Measurements from ENCODE around the gene PPP1R36.

DNA sequence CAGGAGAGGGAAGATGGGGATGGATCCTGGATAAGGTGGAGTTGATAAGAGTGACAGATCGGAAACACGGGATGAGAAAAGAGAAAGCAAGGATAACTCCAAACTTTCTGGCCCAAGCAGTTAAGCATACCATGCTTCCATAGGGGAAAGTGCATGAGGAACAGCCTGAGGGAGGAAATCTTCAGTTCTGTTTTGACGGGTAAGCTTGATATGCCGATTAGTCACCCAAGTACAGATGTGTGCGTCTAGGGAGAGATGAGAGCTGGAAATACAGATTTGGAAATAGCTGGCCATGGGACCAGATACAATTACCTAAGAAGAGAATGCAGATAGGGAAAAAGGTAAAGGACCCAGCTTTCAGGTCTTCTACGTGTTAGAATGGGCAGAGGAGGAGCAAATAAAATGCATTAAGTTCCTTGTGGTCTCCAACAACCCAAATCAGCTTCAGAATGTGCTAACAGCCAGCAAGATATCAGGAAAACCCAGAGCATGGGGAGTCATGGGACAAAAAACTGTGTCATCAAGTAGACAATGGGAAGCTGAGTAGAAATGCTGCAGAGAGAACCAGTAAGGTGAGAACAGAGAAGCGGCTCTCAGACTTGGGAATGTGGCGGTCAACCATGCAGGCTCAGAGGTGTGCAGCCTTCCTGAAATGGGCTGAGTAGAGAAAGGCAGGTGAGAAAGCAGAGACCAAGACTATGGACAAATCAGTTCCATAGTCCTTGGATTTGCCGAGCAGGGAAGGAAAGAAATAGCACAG lies 56.3 kb downstream of the PPP1R36 start:
- TF ChIP-seq, protein P1, sequence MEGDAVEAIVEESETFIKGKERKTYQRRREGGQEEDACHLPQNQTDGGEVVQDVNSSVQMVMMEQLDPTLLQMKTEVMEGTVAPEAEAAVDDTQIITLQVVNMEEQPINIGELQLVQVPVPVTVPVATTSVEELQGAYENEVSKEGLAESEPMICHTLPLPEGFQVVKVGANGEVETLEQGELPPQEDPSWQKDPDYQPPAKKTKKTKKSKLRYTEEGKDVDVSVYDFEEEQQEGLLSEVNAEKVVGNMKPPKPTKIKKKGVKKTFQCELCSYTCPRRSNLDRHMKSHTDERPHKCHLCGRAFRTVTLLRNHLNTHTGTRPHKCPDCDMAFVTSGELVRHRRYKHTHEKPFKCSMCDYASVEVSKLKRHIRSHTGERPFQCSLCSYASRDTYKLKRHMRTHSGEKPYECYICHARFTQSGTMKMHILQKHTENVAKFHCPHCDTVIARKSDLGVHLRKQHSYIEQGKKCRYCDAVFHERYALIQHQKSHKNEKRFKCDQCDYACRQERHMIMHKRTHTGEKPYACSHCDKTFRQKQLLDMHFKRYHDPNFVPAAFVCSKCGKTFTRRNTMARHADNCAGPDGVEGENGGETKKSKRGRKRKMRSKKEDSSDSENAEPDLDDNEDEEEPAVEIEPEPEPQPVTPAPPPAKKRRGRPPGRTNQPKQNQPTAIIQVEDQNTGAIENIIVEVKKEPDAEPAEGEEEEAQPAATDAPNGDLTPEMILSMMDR (IDR thresholded peaks at IDR 0.05), result no peak
- TF ChIP-seq POLR2A (IDR thresholded peaks at IDR 0.05), result no peak
